ENCODE data around the gene ALAD.

DNA sequence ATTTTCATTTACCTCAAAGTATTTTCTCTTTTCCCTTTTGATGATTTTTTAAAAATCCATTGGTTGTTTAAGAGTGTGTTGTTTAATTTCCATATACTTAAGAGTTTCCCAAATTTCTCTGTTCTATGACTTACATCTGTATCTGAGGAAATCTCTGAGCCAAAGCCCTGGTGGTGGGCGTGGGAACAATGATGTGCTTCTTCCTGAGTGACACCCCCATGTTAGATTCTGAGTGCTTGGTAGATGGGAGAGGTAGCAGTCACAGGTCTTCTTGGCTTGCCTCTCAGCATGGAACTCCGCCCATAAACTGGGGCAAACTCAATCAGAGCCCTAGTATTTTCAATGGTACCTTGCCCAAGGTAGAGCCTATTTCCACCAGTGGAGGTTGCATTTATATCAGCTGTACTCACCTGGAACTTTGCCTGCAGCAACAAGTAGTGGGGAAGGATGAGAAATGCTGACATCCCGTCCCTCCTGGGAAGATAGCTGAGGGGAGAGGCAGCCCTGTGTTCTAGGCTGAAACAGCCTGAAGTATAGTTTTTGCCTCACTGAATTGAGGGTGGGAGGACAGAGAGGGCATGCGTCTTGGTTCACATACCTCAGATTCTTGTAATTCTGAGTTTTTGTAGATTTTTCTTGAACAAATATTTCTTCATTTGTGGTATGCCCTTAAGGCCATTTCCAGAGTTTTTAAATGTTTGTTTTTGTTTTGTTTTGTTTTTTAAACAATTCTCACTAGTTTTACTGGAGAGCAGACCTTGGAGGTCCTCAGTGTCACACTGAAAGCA lies 35.8 kb upstream of the ALAD start:
- TF ChIP-seq POLR2AphosphoS5 (IDR thresholded peaks at IDR 0.05; ENCODE audit: low read depth, low read length), result no peak
- no peak for TF ChIP-seq POLR2A (IDR thresholded peaks at IDR 0.05; ENCODE audit: low read depth, low read length)
- no peak for TF ChIP-seq TAF1 (IDR thresholded peaks at IDR 0.05; ENCODE audit: low read depth, low read length)
- no peak for TF ChIP-seq SPI1 (IDR thresholded peaks at IDR 0.05; ENCODE audit: low read depth, low read length)
